HL-60 (cell line): ENCODE results near the gene ZSWIM4.
A peak's percentile ranks its signal among the peaks of the same experiment; 100 is the strongest.

Experiments
- DNase-seq, 2 experiments: peaks; one replicate each; pipeline ENCODE4 v3.0.0-alpha.2; 2010 to 2020; ENCODE audit warnings: low read depth in 1 of 2, low spot score in 1 of 2
- H3K27ac ChIP-seq: fragments of 250-450 bp; sonication (Bioruptor Pico); replicated peaks from 2 replicates; pipeline ENCODE4 v1.5.1; 2020; ENCODE audit warnings: mild to moderate bottlenecking, moderate library complexity
- H3K27me3 ChIP-seq: fragments of 250-450 bp; sonication (Bioruptor Pico); 2 replicates; pipeline ENCODE4 v1.5.1; 2021; ENCODE audit warnings: mild to moderate bottlenecking, moderate library complexity; ENCODE audit not compliant: insufficient read depth, poor library complexity, severe bottlenecking
- H3K4me3 ChIP-seq: replicated peaks from 2 replicates; pipeline ENCODE4 v1.5.1; 2011; ENCODE audit warnings: mild to moderate bottlenecking, control low read depth, low read length; ENCODE audit not compliant: insufficient read depth
- GABPA ChIP-seq: IDR thresholded peaks from 2 replicates; pipeline ENCODE4 v1.6.1; 2012; ENCODE audit warnings: low read depth
- POLR2AphosphoS5 ChIP-seq: IDR thresholded peaks from 2 replicates; pipeline ENCODE4 v1.6.1; 2012; ENCODE audit warnings: low read depth
- SPI1 ChIP-seq: IDR thresholded peaks from 2 replicates; pipeline ENCODE4 v1.6.1; 2012; ENCODE audit warnings: low read depth, mild to moderate bottlenecking, borderline replicate concordance
- TF ChIP-seq, protein P1 (sequence below): IDR thresholded peaks from 2 replicates; pipeline ENCODE4 v1.6.1; 2012; ENCODE audit warnings: low read depth; ENCODE audit not compliant: insufficient replicate concordance
- TF ChIP-seq, protein P2 (sequence below): IDR thresholded peaks from one replicate; pipeline ENCODE4 v1.5.1; 2011; ENCODE audit warnings: low read length, control low read depth, inconsistent platforms; ENCODE audit not compliant: insufficient read depth

ZSWIM4 gene

DNA sequence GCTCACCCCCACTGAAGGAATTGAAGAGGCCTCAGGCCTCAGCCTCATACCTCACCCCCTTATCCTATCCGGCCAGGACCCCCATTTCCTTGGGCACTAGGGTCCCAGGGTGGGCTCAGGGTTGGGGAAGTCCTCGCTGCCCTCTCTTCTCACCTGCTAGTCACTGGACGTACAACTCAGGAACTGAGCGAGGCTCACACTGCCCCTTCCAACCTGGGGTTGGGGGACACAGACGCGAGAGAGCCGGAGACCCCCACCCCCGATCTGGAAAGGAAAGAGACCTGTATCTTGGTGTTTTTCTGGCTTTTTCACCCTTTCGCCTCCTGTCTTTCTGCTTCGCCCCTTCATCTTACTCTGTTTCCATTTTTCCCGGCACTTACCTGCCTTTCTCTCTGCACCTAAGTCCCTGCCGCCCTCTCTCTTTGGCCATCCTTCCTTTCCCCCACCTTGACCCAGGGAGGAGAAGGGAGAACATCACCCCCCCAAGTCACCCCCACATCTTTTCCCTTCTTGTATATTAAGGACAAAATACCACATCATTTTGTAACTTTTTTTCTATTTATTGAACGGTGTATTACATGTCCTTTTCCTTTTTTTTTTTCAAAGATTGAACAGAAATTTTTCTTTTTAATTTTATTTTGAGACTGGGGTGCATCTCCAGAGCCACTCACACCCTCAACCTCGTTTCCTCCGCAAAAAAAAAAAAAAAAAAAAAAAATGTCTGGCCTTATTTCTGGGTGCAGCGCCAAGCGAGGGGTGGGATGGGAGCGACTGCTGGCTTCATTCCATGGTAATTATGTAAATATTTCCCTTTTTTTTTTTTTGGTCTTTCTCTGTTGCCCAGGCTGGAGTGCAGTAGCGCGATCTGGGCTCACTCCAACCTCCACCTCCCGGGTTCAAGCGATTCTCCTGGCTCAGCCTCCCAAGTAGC lies 36.6 kb downstream of the ZSWIM4 start:
- no peak overlapping the region for H3K27ac ChIP-seq

DNA sequence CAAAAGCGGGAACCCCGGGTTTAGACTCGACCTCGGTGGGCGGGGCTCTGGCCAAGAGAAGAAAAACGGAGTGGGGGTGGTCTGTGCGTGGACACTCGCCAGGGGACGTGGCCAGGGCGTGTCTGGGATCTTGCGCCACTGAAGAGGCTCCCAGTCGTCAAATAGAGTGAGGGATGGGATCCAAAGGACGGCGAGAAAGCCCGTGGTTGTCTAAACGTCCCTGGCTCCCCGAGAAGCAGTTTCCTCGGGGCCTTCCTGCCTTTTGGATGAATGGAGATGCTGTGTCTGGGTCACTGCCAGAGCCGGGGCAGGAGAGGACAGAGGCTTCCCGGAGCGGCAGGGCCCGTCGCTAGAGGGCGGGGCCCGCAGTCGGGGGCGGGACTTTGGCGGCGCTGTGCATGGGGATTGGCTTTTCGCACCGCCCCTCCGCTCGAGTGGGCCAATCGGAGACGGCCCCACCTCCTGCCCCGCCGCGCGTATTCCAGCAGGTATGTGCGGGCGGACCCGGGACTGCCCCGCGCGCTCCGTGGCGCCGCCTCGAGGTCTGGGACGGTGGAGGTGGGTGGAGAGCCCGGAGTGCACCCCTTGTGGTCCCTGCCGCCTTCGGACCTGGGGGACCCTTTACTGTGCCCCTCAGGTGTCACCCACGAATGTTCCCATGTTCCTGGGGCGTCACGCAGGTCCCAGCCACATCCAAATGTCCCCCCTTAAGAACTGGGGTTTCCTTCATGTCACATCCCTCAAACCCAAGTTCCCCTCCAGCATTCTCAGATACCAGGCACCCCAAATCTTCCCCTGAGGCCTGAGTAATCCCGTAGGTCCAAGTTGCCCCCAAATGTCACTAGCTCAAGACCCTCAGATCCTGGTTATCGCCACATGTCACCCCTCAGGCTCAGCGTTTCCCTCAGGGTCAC lies 38.3 kb downstream of the ZSWIM4 start:
- TF ChIP-seq POLR2AphosphoS5, result peak; percentile 94
- TF ChIP-seq GABPA, result no peak
- TF ChIP-seq, protein P1, sequence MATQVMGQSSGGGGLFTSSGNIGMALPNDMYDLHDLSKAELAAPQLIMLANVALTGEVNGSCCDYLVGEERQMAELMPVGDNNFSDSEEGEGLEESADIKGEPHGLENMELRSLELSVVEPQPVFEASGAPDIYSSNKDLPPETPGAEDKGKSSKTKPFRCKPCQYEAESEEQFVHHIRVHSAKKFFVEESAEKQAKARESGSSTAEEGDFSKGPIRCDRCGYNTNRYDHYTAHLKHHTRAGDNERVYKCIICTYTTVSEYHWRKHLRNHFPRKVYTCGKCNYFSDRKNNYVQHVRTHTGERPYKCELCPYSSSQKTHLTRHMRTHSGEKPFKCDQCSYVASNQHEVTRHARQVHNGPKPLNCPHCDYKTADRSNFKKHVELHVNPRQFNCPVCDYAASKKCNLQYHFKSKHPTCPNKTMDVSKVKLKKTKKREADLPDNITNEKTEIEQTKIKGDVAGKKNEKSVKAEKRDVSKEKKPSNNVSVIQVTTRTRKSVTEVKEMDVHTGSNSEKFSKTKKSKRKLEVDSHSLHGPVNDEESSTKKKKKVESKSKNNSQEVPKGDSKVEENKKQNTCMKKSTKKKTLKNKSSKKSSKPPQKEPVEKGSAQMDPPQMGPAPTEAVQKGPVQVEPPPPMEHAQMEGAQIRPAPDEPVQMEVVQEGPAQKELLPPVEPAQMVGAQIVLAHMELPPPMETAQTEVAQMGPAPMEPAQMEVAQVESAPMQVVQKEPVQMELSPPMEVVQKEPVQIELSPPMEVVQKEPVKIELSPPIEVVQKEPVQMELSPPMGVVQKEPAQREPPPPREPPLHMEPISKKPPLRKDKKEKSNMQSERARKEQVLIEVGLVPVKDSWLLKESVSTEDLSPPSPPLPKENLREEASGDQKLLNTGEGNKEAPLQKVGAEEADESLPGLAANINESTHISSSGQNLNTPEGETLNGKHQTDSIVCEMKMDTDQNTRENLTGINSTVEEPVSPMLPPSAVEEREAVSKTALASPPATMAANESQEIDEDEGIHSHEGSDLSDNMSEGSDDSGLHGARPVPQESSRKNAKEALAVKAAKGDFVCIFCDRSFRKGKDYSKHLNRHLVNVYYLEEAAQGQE, result no peak
- TF ChIP-seq SPI1, result no peak
- TF ChIP-seq, protein P2, sequence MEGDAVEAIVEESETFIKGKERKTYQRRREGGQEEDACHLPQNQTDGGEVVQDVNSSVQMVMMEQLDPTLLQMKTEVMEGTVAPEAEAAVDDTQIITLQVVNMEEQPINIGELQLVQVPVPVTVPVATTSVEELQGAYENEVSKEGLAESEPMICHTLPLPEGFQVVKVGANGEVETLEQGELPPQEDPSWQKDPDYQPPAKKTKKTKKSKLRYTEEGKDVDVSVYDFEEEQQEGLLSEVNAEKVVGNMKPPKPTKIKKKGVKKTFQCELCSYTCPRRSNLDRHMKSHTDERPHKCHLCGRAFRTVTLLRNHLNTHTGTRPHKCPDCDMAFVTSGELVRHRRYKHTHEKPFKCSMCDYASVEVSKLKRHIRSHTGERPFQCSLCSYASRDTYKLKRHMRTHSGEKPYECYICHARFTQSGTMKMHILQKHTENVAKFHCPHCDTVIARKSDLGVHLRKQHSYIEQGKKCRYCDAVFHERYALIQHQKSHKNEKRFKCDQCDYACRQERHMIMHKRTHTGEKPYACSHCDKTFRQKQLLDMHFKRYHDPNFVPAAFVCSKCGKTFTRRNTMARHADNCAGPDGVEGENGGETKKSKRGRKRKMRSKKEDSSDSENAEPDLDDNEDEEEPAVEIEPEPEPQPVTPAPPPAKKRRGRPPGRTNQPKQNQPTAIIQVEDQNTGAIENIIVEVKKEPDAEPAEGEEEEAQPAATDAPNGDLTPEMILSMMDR, result peak; percentile 28
- Histone ChIP-seq H3K27me3 (no peaks in the 10 kb centered on the region), H3K4me3 (no peak overlapping the region; the same call in 1 of the 2 replicates), H3K27ac (peak overlapping the region; percentile 98)
- DNase-seq, result peak in 1 of 2 experiments; percentile 93

More for the DNA sequence above, 36.6 kb downstream of the ZSWIM4 start:
- Histone ChIP-seq H3K4me3 (no peak overlapping the region), H3K27me3 (no peaks in the 10 kb centered on the region)
- TF ChIP-seq, protein P2, result no peak
- no peak for TF ChIP-seq GABPA
- TF ChIP-seq, protein P1, result no peak
- no peak for TF ChIP-seq SPI1
- TF ChIP-seq POLR2AphosphoS5, result no peak
- DNase-seq, result no peak

DNA sequence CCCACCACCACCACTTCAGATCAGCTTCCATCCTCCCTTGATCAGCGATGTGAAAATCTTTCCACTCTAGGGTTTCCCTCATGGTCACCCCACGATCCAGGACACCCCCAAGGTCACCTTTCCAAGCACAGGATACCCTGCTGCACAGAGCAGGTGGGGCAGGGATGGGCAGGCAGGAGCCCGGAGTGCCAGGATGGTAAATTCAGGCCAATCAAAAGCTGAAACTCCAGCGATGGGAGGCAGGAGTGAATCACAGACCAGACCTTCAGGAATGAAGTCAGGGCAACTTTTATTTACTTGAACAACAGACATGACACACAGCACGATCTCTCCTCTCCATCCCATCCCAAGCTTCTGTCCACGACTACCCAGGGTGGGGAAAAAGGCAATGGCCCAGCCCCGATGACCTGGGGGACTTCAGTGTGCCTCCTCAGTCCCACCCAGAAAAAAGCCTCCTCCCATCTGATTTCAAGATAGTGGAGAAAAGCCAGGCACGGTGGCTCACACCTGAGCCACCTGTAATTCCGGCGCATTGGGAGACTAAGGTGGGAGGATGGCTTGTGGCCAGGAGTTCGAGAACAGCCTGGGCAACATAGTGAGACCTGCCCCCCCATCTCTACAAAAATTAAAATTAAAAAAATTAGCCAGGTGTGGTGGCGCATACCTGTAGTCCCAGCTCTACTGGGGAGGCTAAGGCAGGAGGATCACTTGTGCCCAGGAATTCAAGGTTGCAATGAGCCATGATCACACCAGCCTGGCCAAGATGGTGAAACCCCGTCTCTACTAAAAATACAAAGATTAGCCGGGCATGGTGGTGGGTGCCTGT lies 39.2 kb downstream of the ZSWIM4 start:
- TF ChIP-seq, protein P2, result no peak
- TF ChIP-seq GABPA (no peak), POLR2AphosphoS5 (no peak; the same call in 1 of the 2 replicates), SPI1 (no peak)
- TF ChIP-seq, protein P1, result no peak
- peak overlapping the region; percentile 98 for H3K27ac ChIP-seq
- no peak overlapping the region for H3K4me3 ChIP-seq
- no peaks in the 10 kb centered on the region for H3K27me3 ChIP-seq
- no peak for DNase-seq
